ENCODE data around the gene CSRNP3.
"Not testable (repeated sequence)": the region's sequence is repeated elsewhere in the genome, so short reads cannot be mapped to it uniquely, and the experiment has no call there.

CSRNP3 gene

GRCh38 chr2:165576409-165577154 is 107.1 kb downstream of the CSRNP3 start:
- H3K4me3 ChIP-seq (ENCODE audit: low read depth, low read length): no peak overlapping the region
- DNase-seq (ENCODE audit: low read depth): no peak
- TF ChIP-seq, protein P1, sequence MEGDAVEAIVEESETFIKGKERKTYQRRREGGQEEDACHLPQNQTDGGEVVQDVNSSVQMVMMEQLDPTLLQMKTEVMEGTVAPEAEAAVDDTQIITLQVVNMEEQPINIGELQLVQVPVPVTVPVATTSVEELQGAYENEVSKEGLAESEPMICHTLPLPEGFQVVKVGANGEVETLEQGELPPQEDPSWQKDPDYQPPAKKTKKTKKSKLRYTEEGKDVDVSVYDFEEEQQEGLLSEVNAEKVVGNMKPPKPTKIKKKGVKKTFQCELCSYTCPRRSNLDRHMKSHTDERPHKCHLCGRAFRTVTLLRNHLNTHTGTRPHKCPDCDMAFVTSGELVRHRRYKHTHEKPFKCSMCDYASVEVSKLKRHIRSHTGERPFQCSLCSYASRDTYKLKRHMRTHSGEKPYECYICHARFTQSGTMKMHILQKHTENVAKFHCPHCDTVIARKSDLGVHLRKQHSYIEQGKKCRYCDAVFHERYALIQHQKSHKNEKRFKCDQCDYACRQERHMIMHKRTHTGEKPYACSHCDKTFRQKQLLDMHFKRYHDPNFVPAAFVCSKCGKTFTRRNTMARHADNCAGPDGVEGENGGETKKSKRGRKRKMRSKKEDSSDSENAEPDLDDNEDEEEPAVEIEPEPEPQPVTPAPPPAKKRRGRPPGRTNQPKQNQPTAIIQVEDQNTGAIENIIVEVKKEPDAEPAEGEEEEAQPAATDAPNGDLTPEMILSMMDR (conservative IDR thresholded peaks at IDR 0.05; ENCODE audit: low read depth, low read length): no peak

- H3K4me3 ChIP-seq (ENCODE audit: low read depth, low read length): no peak overlapping the region
- DNase-seq (ENCODE audit: low read depth): no peak
- TF ChIP-seq, protein P1 (conservative IDR thresholded peaks at IDR 0.05; ENCODE audit: low read depth, low read length): no peak
Measured at GRCh38 chr2:165582409-165582808, 112.9 kb downstream of the CSRNP3 start.

GRCh38 chr2:165582863-165583506 is 113.5 kb downstream of the CSRNP3 start:
- DNase-seq (ENCODE audit: low read depth): no peak
- H3K4me3 ChIP-seq (ENCODE audit: low read depth, low read length): no peak overlapping the region
- TF ChIP-seq, protein P1 (conservative IDR thresholded peaks at IDR 0.05; ENCODE audit: low read depth, low read length): no peak

DNA sequence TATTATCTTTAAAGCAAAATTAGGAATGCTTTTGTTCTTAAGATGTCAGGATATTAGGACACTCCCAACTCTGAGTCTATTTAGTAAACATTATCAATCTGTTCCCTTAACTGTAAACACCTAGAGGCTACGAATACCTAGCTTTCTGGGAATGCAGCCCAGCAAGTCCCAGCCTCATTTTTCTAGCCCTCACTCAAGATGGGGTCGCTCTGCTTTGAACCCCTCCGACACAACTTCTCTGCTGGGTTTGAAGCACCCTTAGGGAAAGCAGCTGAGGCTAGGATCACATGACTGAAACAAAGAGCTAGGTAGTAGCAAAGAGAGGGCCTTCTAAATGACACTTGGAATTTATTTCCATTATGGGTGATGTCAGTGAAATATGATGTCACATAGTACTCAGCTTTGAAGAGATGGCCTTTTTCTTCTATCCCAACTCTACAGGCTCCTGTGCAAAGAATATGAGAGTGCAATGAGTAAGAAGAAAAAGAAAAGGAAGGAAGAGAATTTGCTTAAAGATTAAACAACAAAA is 114.7 kb downstream of the CSRNP3 start:
- TF ChIP-seq, protein P1 (conservative IDR thresholded peaks at IDR 0.05; ENCODE audit: low read depth, low read length): no peak
- no peak overlapping the region for H3K4me3 ChIP-seq (ENCODE audit: low read depth, low read length)
- DNase-seq (ENCODE audit: low read depth): no peak

DNA sequence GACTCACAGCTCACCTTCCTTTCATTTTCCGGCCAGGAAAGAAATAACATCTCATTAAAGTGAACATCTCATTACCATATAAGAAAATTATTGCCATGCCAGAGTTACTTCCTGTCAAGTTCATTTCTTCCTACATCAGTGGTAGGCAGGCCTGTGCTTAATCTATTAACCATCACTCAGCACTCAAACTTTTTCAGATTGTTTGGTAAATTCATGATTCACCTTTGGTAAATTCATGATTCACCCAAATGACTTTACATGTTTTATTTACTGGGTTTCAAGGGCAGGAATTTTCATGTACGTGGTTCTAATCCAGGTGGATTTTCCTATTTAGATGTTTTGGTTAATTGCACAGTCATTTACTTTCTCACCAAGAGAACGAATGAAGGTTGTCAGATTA is 116.5 kb downstream of the CSRNP3 start:
- DNase-seq (ENCODE audit: low read depth): no peak
- TF ChIP-seq, protein P1 (conservative IDR thresholded peaks at IDR 0.05; ENCODE audit: low read depth, low read length): no peak
- H3K4me3 ChIP-seq (ENCODE audit: low read depth, low read length): no peak overlapping the region

GRCh38 chr2:165587335-165587938 is 117.9 kb downstream of the CSRNP3 start:
- TF ChIP-seq, protein P1 (conservative IDR thresholded peaks at IDR 0.05; ENCODE audit: low read depth, low read length): no peak
- H3K4me3 ChIP-seq (ENCODE audit: low read depth, low read length): no peak overlapping the region
- DNase-seq (ENCODE audit: low read depth): no peak

GRCh38 chr2:165590999-165591398 is 121.5 kb downstream of the CSRNP3 start:
- not testable (repeated sequence) for H3K4me3 ChIP-seq (ENCODE audit: low read depth, low read length); DNase-seq (ENCODE audit: low read depth)
